GM12878 (cell line): Measurements from ENCODE around the gene MICALL1. TPM values are rescaled to one million over a fixed set of nuclear protein-coding genes. Genes with fewer than 3 reads are reported as not detected.

Experiments used
- CEBPZ ChIP-seq: fragments of 150-350 bp; IDR thresholded peaks from 2 replicates; pipeline ENCODE4 v1.6.1; 2016; ENCODE audit warnings: low read depth, low read length
- IKZF2 ChIP-seq, 2 experiments: fragments of 450-650 bp; IDR thresholded peaks; 2 replicates each; pipeline ENCODE4 v1.6.1; 2017; ENCODE audit warnings: mild to moderate bottlenecking in 2 of 2, moderate library complexity in 2 of 2
- MLLT1 ChIP-seq: fragments of 450-650 bp; IDR thresholded peaks from 2 replicates; pipeline ENCODE4 v1.6.1; 2016; ENCODE audit warnings: mild to moderate bottlenecking
- MTA3 ChIP-seq: IDR thresholded peaks from 2 replicates; pipeline ENCODE4 v1.6.1; 2012; ENCODE audit warnings: low read length, inconsistent platforms, borderline replicate concordance
- NFXL1 ChIP-seq: fragments of 450-650 bp; IDR thresholded peaks from 2 replicates; pipeline ENCODE4 v1.6.1; 2017; ENCODE audit warnings: antibody characterized with exemption, mild to moderate bottlenecking, borderline replicate concordance
- TBL1XR1 ChIP-seq: IDR thresholded peaks from 2 replicates; pipeline ENCODE4 v1.6.1; 2012; ENCODE audit warnings: low read depth, low read length, improper control_type of control experiment
- ZBTB11 ChIP-seq: fragments of 450-650 bp; formaldehyde crosslinking; IDR thresholded peaks from 2 replicates; pipeline ENCODE4 v1.5.0; 2022; ENCODE audit warnings: mild to moderate bottlenecking, missing genetic modification characterization
- ZBTB40 ChIP-seq: fragments of 450-650 bp; IDR thresholded peaks from 2 replicates; pipeline ENCODE4 v1.6.1; 2016; ENCODE audit warnings: mild to moderate bottlenecking, moderate library complexity, borderline replicate concordance
- ZNF687 ChIP-seq: fragments of 450-650 bp; IDR thresholded peaks from 2 replicates; pipeline ENCODE4 v1.6.1; 2017; ENCODE audit warnings: mild to moderate bottlenecking, moderate library complexity
- polyA plus RNA-seq, 11 experiments: library from polyadenylated mRNA; depleted of rRNA in 4 of 11; unstranded in 6 of 11; stranded (reverse) in 5 of 11; fragments of >200 nt; fragmentation: Nextera tagmentation in 4 of 11; fragmentation: Illumina TruSeq in 1 of 11; extraction: Ambion mirVana in 4 of 11; extraction: Trizol in 1 of 11; gene quantifications; 1 replicate in 1 of 11; 2 replicates in 10 of 11; pipeline versions ENCODE4 v1.2.1 to v1.2.3, GENCODE V29; 2011 to 2016; ENCODE audit warnings: inconsistent platforms in 2 of 11, missing spikeins in 2 of 11, low read depth in 1 of 11
- total RNA-seq, 4 experiments: library from RNA; depleted of rRNA in 3 of 4; stranded (reverse); fragments of >200 nt in 3 of 4; fragmentation: Illumina TruSeq in 1 of 4; extraction: Trizol in 1 of 4; gene quantifications; 2 replicates each; pipeline versions ENCODE4 v1.2.1 to v1.2.3, GENCODE V29; 2013 to 2021

MICALL1 gene
- total and polyA plus RNA-seq, 10 of the 15 experiments (the other 5 are each of a cell fraction or from before 2014, with no cell fraction given): 0.72 to 30.7 (median 7.8) TPM

GRCh38 chr22:37990862-37991261 is 84.8 kb downstream of the MICALL1 start (continued):
- TF ChIP-seq CEBPZ (no peak), ZBTB40 (no peak), ZNF687 (no peak), ZBTB11 (CRISPR knock-in tag) (no peak), IKZF2 (IDR thresholded peaks at IDR 0.05) (no peak), TBL1XR1 (no peak), MLLT1 (no peak), MTA3 (no peak), NFXL1 (no peak)
- TF ChIP-seq, all 136 proteins: peak for 0
